IMR-90 (cell line): ENCODE measurements around the gene AMBP.

Experiments
- CEBPB ChIP-seq: IDR thresholded peaks from 2 replicates; pipeline ENCODE4 v1.6.1; 2012; ENCODE audit warnings: low read depth, low read length, improper control_type of control experiment
- MAFK ChIP-seq: IDR thresholded peaks from 2 replicates; pipeline ENCODE4 v1.6.1; 2012; ENCODE audit warnings: low read depth, low read length, improper control_type of control experiment
- MXI1 ChIP-seq: IDR thresholded peaks from 2 replicates; pipeline ENCODE4 v1.6.1; 2012; ENCODE audit warnings: low read depth, mild to moderate bottlenecking, low read length, moderate library complexity, borderline replicate concordance
- POLR2A ChIP-seq: IDR thresholded peaks from 2 replicates; pipeline ENCODE4 v1.6.1; 2012; ENCODE audit warnings: mild to moderate bottlenecking, low read depth, low read length
- RAD21 ChIP-seq: IDR thresholded peaks from 2 replicates; pipeline ENCODE4 v1.6.1; 2012; ENCODE audit warnings: low read length, improper control_type of control experiment
- RFX5 ChIP-seq: IDR thresholded peaks from 2 replicates; pipeline ENCODE4 v1.8.0; 2012; ENCODE audit warnings: low read depth, mild to moderate bottlenecking, low read length, moderate library complexity
- TF ChIP-seq, protein P1 (sequence below): conservative IDR thresholded peaks from 2 replicates; pipeline ENCODE4 v1.5.1; 2012; ENCODE audit warnings: mild to moderate bottlenecking, low read depth, low read length, improper control_type of control experiment
- TF ChIP-seq, protein P2 (sequence below): fragments of 150-350 bp; IDR thresholded peaks from 2 replicates; pipeline ENCODE4 v1.6.1; 2016; ENCODE audit warnings: low read depth, mild to moderate bottlenecking, low read length, moderate library complexity, borderline replicate concordance

DNA sequence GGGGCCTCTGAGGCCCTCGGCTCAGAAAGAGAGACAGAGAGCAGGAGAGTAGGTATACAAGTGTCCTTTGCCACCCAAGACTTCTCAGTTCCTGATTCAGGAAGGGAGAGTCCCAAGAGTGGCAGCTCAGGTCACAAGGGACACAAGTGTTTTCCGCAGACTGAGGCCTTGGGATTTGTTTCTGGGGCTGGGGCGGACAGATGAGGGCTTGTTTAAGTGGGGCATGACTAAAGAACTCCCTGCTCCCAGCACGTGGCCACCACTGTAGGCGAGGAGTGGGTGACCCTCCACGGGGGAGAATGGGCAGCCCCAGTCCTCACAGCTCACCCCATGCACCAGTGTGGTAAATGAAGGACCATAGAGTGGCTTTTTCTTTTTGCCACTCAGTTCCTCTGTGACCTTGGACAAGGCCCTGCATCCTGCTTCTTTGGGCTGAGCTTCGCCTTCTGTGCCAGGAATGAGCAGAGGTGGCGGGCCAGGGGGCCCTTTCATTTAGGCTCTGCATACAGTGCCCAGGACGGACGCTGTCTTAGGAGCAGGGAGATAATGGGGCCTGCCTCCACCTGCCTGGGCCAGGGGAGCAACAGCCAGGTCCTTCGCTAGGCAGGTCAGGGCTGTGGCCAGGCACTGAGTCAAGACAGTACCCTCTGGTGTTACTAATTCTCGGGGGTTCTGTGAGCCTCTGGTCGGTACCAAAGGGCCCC is 50.8 kb downstream of the AMBP start:
- TF ChIP-seq, protein P1, sequence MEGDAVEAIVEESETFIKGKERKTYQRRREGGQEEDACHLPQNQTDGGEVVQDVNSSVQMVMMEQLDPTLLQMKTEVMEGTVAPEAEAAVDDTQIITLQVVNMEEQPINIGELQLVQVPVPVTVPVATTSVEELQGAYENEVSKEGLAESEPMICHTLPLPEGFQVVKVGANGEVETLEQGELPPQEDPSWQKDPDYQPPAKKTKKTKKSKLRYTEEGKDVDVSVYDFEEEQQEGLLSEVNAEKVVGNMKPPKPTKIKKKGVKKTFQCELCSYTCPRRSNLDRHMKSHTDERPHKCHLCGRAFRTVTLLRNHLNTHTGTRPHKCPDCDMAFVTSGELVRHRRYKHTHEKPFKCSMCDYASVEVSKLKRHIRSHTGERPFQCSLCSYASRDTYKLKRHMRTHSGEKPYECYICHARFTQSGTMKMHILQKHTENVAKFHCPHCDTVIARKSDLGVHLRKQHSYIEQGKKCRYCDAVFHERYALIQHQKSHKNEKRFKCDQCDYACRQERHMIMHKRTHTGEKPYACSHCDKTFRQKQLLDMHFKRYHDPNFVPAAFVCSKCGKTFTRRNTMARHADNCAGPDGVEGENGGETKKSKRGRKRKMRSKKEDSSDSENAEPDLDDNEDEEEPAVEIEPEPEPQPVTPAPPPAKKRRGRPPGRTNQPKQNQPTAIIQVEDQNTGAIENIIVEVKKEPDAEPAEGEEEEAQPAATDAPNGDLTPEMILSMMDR, result no peak
- TF ChIP-seq RFX5, result no peak
- TF ChIP-seq POLR2A, result no peak
- TF ChIP-seq, protein P2, sequence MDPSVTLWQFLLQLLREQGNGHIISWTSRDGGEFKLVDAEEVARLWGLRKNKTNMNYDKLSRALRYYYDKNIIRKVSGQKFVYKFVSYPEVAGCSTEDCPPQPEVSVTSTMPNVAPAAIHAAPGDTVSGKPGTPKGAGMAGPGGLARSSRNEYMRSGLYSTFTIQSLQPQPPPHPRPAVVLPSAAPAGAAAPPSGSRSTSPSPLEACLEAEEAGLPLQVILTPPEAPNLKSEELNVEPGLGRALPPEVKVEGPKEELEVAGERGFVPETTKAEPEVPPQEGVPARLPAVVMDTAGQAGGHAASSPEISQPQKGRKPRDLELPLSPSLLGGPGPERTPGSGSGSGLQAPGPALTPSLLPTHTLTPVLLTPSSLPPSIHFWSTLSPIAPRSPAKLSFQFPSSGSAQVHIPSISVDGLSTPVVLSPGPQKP, result no peak
- TF ChIP-seq CEBPB, result no peak
- no peak for TF ChIP-seq RAD21
- no peak for TF ChIP-seq MXI1
- TF ChIP-seq MAFK, result no peak
